ENCODE measurements around the gene CDK14. TPM values are rescaled to one million over a fixed set of nuclear protein-coding genes. Genes with fewer than 3 reads are reported as not detected.

The CDK14 gene
- polyA plus RNA-seq, 1 donor from 2014 or later, result 25.1 TPM

DNA sequence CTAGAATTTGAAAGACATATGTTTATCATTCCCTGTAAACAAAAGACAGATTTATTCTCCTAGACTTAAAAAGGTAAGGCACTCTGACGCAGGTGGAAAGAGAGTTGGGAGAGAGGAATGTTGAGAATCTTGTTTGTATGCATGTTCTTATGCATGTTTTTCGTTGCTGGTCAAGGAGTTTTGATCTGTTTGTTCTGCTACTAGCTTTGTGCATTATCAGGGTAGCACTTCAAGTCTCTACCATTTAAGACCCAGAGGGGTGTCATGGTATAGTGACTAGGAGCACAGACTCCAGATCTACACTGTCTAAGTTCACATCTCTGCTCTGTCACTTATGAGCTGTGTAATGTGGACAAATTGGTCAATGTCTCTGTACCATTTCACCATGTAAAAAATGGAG lies 467.9 kb downstream of the CDK14 start:
- Histone ChIP-seq H3K79me2 (replicated peaks; ENCODE audit: insufficient read depth, low read length) (no peaks in the 10 kb centered on the region), H3K9me3 (ENCODE audit: low read length) (no peaks in the 10 kb centered on the region), H3K9me2 (ENCODE audit: insufficient read depth, low read length) (no peaks in the 10 kb centered on the region), H4K20me1 (ENCODE audit: insufficient read depth) (no peaks in the 10 kb centered on the region), H2AFZ (ENCODE audit: low read depth, low read length) (no peak overlapping the region), H3K27me3 (ENCODE audit: insufficient read depth, low read depth, low read length) (no peaks in the 10 kb centered on the region), H3K36me3 (ENCODE audit: insufficient read depth, low read length) (no peaks in the 10 kb centered on the region), H3F3A (ENCODE audit: insufficient read depth, low read length, poor library complexity, severe bottlenecking) (no peaks in the 10 kb centered on the region), H3K4me3 (ENCODE audit: low read length) (no peak overlapping the region), H3K4me2 (ENCODE audit: low read length) (no peak overlapping the region), H3K27ac (ENCODE audit: low read length) (no peak overlapping the region), H3K9ac (ENCODE audit: low read length) (no peak overlapping the region)
- TF ChIP-seq RAD21 (conservative IDR thresholded peaks at IDR 0.05) (no peak), TAF1 (IDR thresholded peaks at IDR 0.05; ENCODE audit: low read depth) (no peak), EP300 (conservative IDR thresholded peaks at IDR 0.05; ENCODE audit: poor library complexity, severe bottlenecking) (no peak)

DNA sequence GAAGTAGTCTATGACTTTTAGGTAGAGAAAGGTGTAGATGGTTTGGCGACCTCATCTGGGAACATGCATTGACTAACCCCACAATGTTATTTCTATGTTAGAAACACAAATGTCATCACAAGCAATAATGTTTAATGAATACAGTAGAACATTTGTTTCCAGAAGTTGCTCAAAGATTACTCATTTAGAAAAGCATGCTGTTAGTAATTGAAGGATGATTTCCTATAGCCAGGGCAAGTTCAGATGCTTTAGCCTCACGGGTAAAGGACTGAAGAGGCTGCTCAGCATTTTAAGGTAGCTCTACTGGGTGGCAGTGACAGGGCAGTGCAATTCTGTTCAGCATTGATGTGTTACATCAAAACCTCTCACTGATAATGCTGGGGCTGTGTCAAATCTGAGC lies 468.8 kb downstream of the CDK14 start:
- Histone ChIP-seq H3K4me3 (ENCODE audit: low read length) (no peak overlapping the region), H3K36me3 (ENCODE audit: insufficient read depth, low read length) (no peaks in the 10 kb centered on the region), H3K9ac (ENCODE audit: low read length) (no peak overlapping the region), H3K79me2 (replicated peaks; ENCODE audit: insufficient read depth, low read length) (no peaks in the 10 kb centered on the region), H3K4me2 (ENCODE audit: low read length) (no peak overlapping the region), H3K27ac (ENCODE audit: low read length) (no peak overlapping the region), H4K20me1 (ENCODE audit: insufficient read depth) (no peaks in the 10 kb centered on the region), H3K9me3 (ENCODE audit: low read length) (no peaks in the 10 kb centered on the region), H3K27me3 (ENCODE audit: insufficient read depth, low read depth, low read length) (no peaks in the 10 kb centered on the region), H3F3A (ENCODE audit: insufficient read depth, low read length, poor library complexity, severe bottlenecking) (no peaks in the 10 kb centered on the region), H2AFZ (ENCODE audit: low read depth, low read length) (no peak overlapping the region), H3K9me2 (ENCODE audit: insufficient read depth, low read length) (no peaks in the 10 kb centered on the region)
- no peak for TF ChIP-seq EZH2 (IDR thresholded peaks at IDR 0.05; ENCODE audit: borderline replicate concordance, insufficient read depth, low read length, poor library complexity, severe bottlenecking)
- no peak for TF ChIP-seq TAF1 (IDR thresholded peaks at IDR 0.05; ENCODE audit: low read depth)
- no peak for TF ChIP-seq POLR2AphosphoS5 (IDR thresholded peaks at IDR 0.05)
- no peak for TF ChIP-seq RAD21 (conservative IDR thresholded peaks at IDR 0.05)
- TF ChIP-seq, protein P1, sequence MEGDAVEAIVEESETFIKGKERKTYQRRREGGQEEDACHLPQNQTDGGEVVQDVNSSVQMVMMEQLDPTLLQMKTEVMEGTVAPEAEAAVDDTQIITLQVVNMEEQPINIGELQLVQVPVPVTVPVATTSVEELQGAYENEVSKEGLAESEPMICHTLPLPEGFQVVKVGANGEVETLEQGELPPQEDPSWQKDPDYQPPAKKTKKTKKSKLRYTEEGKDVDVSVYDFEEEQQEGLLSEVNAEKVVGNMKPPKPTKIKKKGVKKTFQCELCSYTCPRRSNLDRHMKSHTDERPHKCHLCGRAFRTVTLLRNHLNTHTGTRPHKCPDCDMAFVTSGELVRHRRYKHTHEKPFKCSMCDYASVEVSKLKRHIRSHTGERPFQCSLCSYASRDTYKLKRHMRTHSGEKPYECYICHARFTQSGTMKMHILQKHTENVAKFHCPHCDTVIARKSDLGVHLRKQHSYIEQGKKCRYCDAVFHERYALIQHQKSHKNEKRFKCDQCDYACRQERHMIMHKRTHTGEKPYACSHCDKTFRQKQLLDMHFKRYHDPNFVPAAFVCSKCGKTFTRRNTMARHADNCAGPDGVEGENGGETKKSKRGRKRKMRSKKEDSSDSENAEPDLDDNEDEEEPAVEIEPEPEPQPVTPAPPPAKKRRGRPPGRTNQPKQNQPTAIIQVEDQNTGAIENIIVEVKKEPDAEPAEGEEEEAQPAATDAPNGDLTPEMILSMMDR (IDR thresholded peaks at IDR 0.05; ENCODE audit: poor library complexity, severe bottlenecking), result no peak
- TF ChIP-seq, protein P2, sequence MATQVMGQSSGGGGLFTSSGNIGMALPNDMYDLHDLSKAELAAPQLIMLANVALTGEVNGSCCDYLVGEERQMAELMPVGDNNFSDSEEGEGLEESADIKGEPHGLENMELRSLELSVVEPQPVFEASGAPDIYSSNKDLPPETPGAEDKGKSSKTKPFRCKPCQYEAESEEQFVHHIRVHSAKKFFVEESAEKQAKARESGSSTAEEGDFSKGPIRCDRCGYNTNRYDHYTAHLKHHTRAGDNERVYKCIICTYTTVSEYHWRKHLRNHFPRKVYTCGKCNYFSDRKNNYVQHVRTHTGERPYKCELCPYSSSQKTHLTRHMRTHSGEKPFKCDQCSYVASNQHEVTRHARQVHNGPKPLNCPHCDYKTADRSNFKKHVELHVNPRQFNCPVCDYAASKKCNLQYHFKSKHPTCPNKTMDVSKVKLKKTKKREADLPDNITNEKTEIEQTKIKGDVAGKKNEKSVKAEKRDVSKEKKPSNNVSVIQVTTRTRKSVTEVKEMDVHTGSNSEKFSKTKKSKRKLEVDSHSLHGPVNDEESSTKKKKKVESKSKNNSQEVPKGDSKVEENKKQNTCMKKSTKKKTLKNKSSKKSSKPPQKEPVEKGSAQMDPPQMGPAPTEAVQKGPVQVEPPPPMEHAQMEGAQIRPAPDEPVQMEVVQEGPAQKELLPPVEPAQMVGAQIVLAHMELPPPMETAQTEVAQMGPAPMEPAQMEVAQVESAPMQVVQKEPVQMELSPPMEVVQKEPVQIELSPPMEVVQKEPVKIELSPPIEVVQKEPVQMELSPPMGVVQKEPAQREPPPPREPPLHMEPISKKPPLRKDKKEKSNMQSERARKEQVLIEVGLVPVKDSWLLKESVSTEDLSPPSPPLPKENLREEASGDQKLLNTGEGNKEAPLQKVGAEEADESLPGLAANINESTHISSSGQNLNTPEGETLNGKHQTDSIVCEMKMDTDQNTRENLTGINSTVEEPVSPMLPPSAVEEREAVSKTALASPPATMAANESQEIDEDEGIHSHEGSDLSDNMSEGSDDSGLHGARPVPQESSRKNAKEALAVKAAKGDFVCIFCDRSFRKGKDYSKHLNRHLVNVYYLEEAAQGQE (IDR thresholded peaks at IDR 0.05; ENCODE audit: borderline replicate concordance), result no peak
- no peak for TF ChIP-seq MXI1 (conservative IDR thresholded peaks at IDR 0.05; ENCODE audit: poor library complexity, severe bottlenecking)
- no peak for TF ChIP-seq EP300 (conservative IDR thresholded peaks at IDR 0.05; ENCODE audit: poor library complexity, severe bottlenecking)

DNA sequence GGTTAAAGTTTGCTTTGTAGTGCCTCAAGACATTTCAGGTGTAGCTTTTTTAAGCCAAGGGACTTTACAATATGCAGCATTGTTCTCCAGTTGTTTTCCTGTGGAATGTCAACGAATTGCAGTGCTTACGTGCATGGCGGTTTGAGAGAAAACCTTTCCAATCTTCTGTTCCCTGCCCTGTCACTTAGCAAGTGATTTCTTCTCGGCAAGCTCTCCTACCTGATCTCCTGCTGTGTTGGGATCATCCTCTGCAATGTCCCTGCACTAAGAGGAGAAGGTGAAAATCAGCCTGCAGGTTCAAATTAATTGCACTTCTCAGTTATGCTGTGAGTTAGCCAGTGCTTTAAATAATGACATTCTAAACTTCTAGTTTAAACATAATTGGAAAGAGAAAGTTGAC lies 470.5 kb downstream of the CDK14 start:
- TF ChIP-seq, protein P1 (IDR thresholded peaks at IDR 0.05; ENCODE audit: poor library complexity, severe bottlenecking), result no peak
- TF ChIP-seq SMC3 (conservative IDR thresholded peaks at IDR 0.05; ENCODE audit: poor library complexity) (no peak), POLR2AphosphoS5 (IDR thresholded peaks at IDR 0.05) (no peak), EP300 (conservative IDR thresholded peaks at IDR 0.05; ENCODE audit: poor library complexity, severe bottlenecking) (no peak), RAD21 (conservative IDR thresholded peaks at IDR 0.05) (no peak), EZH2 (IDR thresholded peaks at IDR 0.05; ENCODE audit: borderline replicate concordance, insufficient read depth, low read length, poor library complexity, severe bottlenecking) (no peak), TAF1 (IDR thresholded peaks at IDR 0.05; ENCODE audit: low read depth) (no peak), MXI1 (conservative IDR thresholded peaks at IDR 0.05; ENCODE audit: poor library complexity, severe bottlenecking) (no peak)
- TF ChIP-seq, protein P2 (IDR thresholded peaks at IDR 0.05; ENCODE audit: borderline replicate concordance), result no peak
- Histone ChIP-seq H3K4me3 (ENCODE audit: low read length) (no peak overlapping the region), H3K4me2 (ENCODE audit: low read length) (no peak overlapping the region), H3K9me3 (ENCODE audit: low read length) (no peaks in the 10 kb centered on the region), H3K9me2 (ENCODE audit: insufficient read depth, low read length) (no peaks in the 10 kb centered on the region), H3K9ac (ENCODE audit: low read length) (no peak overlapping the region), H3F3A (ENCODE audit: insufficient read depth, low read length, poor library complexity, severe bottlenecking) (no peaks in the 10 kb centered on the region), H4K20me1 (ENCODE audit: insufficient read depth) (no peaks in the 10 kb centered on the region), H3K79me2 (replicated peaks; ENCODE audit: insufficient read depth, low read length) (no peaks in the 10 kb centered on the region), H3K27me3 (ENCODE audit: insufficient read depth, low read depth, low read length) (no peaks in the 10 kb centered on the region), H2AFZ (ENCODE audit: low read depth, low read length) (no peak overlapping the region), H3K27ac (ENCODE audit: low read length) (no peak overlapping the region), H3K36me3 (ENCODE audit: insufficient read depth, low read length) (no peaks in the 10 kb centered on the region)
